ENCODE results near the gene CHRNB4.

The CHRNB4 gene

GRCh38 chr15:78635346-78635745 lies 5.7 kb downstream of the CHRNB4 start:
- TF ChIP-seq CREB5 (CRISPR knock-in tag; IDR thresholded peaks at IDR 0.05; ENCODE audit: low read depth) (no peak), CSDC2 (CRISPR knock-in tag; IDR thresholded peaks at IDR 0.05) (no peak), ZFP30 (CRISPR knock-in tag; IDR thresholded peaks at IDR 0.05) (no peak)
- ATAC-seq, result no peak

- TF ChIP-seq CSDC2 (CRISPR knock-in tag; IDR thresholded peaks at IDR 0.05), result no peak
- no peak for TF ChIP-seq ZC3H10 (CRISPR knock-in tag; IDR thresholded peaks at IDR 0.05)
- no peak for TF ChIP-seq PATZ1 (CRISPR knock-in tag; IDR thresholded peaks at IDR 0.05; ENCODE audit: borderline replicate concordance)
- no peak for TF ChIP-seq TOX (CRISPR knock-in tag; IDR thresholded peaks at IDR 0.05; ENCODE audit: borderline replicate concordance)
- no peak for TF ChIP-seq ISL1 (CRISPR knock-in tag; IDR thresholded peaks at IDR 0.05)
- no peak for TF ChIP-seq ARNTL (CRISPR knock-in tag; IDR thresholded peaks at IDR 0.05; ENCODE audit: borderline replicate concordance, low read depth)
- TF ChIP-seq POU6F1 (CRISPR knock-in tag; IDR thresholded peaks at IDR 0.05; ENCODE audit: borderline replicate concordance, low read depth), result no peak
- TF ChIP-seq GLIS3 (CRISPR knock-in tag; IDR thresholded peaks at IDR 0.05), result no peak
- TF ChIP-seq ZNF8 (CRISPR knock-in tag; IDR thresholded peaks at IDR 0.05), result no peak
- TF ChIP-seq RARB (CRISPR knock-in tag; IDR thresholded peaks at IDR 0.05), result no peak
- no peak for TF ChIP-seq SNAI2 (CRISPR knock-in tag; IDR thresholded peaks at IDR 0.05)
- TF ChIP-seq PPARA (CRISPR knock-in tag; IDR thresholded peaks at IDR 0.05; ENCODE audit: borderline replicate concordance), result no peak
- TF ChIP-seq ZNF565 (CRISPR knock-in tag; conservative IDR thresholded peaks at IDR 0.05; ENCODE audit: low read depth), result no peak
- no peak for TF ChIP-seq TCF4 (CRISPR knock-in tag; IDR thresholded peaks at IDR 0.05; ENCODE audit: borderline replicate concordance)
- no peak for TF ChIP-seq OSR1 (CRISPR knock-in tag; IDR thresholded peaks at IDR 0.05)
- TF ChIP-seq ZNF70 (CRISPR knock-in tag; IDR thresholded peaks at IDR 0.05), result no peak
- TF ChIP-seq ZFP3 (CRISPR knock-in tag; IDR thresholded peaks at IDR 0.05), result no peak
- no peak for TF ChIP-seq ZFP30 (CRISPR knock-in tag; IDR thresholded peaks at IDR 0.05)
- no peak for TF ChIP-seq TSHZ2 (CRISPR knock-in tag; IDR thresholded peaks at IDR 0.05)
- TF ChIP-seq CSRNP3 (CRISPR knock-in tag; IDR thresholded peaks at IDR 0.05), result no peak
- no peak for ATAC-seq
These were observed 6.5 kb downstream of the CHRNB4 start for GRCh38 chr15:78634210-78635145.

GRCh38 chr15:78633348-78633747 lies 7.7 kb downstream of the CHRNB4 start:
- TF ChIP-seq OSR1 (CRISPR knock-in tag; IDR thresholded peaks at IDR 0.05) (no peak), ISL1 (CRISPR knock-in tag; IDR thresholded peaks at IDR 0.05) (no peak), ZFP3 (CRISPR knock-in tag; IDR thresholded peaks at IDR 0.05) (no peak), GLIS3 (CRISPR knock-in tag; IDR thresholded peaks at IDR 0.05) (no peak), ARNTL (CRISPR knock-in tag; IDR thresholded peaks at IDR 0.05; ENCODE audit: borderline replicate concordance, low read depth) (no peak), PATZ1 (CRISPR knock-in tag; IDR thresholded peaks at IDR 0.05; ENCODE audit: borderline replicate concordance) (no peak), ZNF70 (CRISPR knock-in tag; IDR thresholded peaks at IDR 0.05) (no peak), TOX (CRISPR knock-in tag; IDR thresholded peaks at IDR 0.05; ENCODE audit: borderline replicate concordance) (no peak), TCF4 (CRISPR knock-in tag; IDR thresholded peaks at IDR 0.05; ENCODE audit: borderline replicate concordance) (no peak), RARB (CRISPR knock-in tag; IDR thresholded peaks at IDR 0.05) (no peak), CREB5 (CRISPR knock-in tag; IDR thresholded peaks at IDR 0.05; ENCODE audit: low read depth) (no peak)
- ATAC-seq, result no peak
